HepG2 (cell line): ENCODE measurements around the gene CHKA. TPM values are rescaled to one million over a fixed set of nuclear protein-coding genes. Genes with fewer than 3 reads are reported as not detected.

Source experiments
- CC2D1A ChIP-seq: sonication (generic); formaldehyde crosslinking; IDR thresholded peaks from 2 replicates; pipeline ENCODE4 v1.8.1; 2023; ENCODE audit warnings: mild to moderate bottlenecking, missing genetic modification reagents
- CSRNP2 ChIP-seq: sonication (generic); formaldehyde crosslinking; conservative IDR thresholded peaks from 2 replicates; pipeline ENCODE4 v1.8.0; 2022; ENCODE audit warnings: low read depth, missing genetic modification reagents
- ETV5 ChIP-seq: IDR thresholded peaks from 2 replicates; pipeline ENCODE4 v1.6.1; 2018; ENCODE audit warnings: missing biosample characterization, missing genetic modification reagents, inconsistent platforms, borderline replicate concordance
- MED8 ChIP-seq: sonication (generic); formaldehyde crosslinking; IDR thresholded peaks from 2 replicates; pipeline ENCODE4 v1.8.1; 2023; ENCODE audit warnings: mild to moderate bottlenecking, missing genetic modification reagents; ENCODE audit not compliant: insufficient replicate concordance
- NCOR1 ChIP-seq: fragments of 200-600 bp; sonication (generic); IDR thresholded peaks from 2 replicates; pipeline ENCODE4 v1.7.0; 2017; ENCODE audit warnings: antibody characterized with exemption, low read length, borderline replicate concordance
- NKX3-1 ChIP-seq: sonication (generic); formaldehyde crosslinking; IDR thresholded peaks from 2 replicates; pipeline ENCODE4 v1.5.0; 2020; ENCODE audit warnings: missing genetic modification reagents
- NR1H2 ChIP-seq: sonication (generic); formaldehyde crosslinking; IDR thresholded peaks from 2 replicates; pipeline ENCODE4 v1.8.1; 2022; ENCODE audit warnings: low read depth, missing genetic modification reagents, borderline replicate concordance
- RFX3 ChIP-seq: IDR thresholded peaks from 2 replicates; pipeline ENCODE4 v1.6.1; 2016; ENCODE audit warnings: missing biosample characterization, missing genetic modification reagents
- SPEN ChIP-seq: sonication (generic); formaldehyde crosslinking; IDR thresholded peaks from 2 replicates; pipeline ENCODE4 v1.5.1; 2020; ENCODE audit warnings: low read depth, mild to moderate bottlenecking, missing genetic modification reagents
- SSRP1 ChIP-seq: IDR thresholded peaks from 2 replicates; pipeline ENCODE4 v1.6.1; 2016; ENCODE audit warnings: control low read depth
- TFDP2 ChIP-seq: sonication (generic); formaldehyde crosslinking; IDR thresholded peaks from 2 replicates; pipeline ENCODE4 v1.4.0; 2020; ENCODE audit warnings: missing genetic modification reagents
- XRCC5 ChIP-seq: fragments of 200-400 bp; formaldehyde crosslinking; optimal IDR thresholded peaks from 2 replicates; pipeline ENCODE3; 2017; ENCODE audit warnings: mild to moderate bottlenecking, low read length
- ZBTB21 ChIP-seq: sonication (generic); formaldehyde crosslinking; IDR thresholded peaks from 2 replicates; pipeline ENCODE4 v1.4.0; 2020; ENCODE audit warnings: missing genetic modification reagents
- ZBTB7A ChIP-seq: sonication (generic); formaldehyde crosslinking; IDR thresholded peaks from 2 replicates; pipeline ENCODE4 v1.8.0; 2022; ENCODE audit warnings: mild to moderate bottlenecking, missing genetic modification reagents
- ZNF235 ChIP-seq: sonication (generic); formaldehyde crosslinking; IDR thresholded peaks from 2 replicates; pipeline ENCODE4 v1.8.1; 2023; ENCODE audit warnings: mild to moderate bottlenecking, missing genetic modification reagents, borderline replicate concordance
- ZNF263 ChIP-seq: sonication (generic); formaldehyde crosslinking; IDR thresholded peaks from 2 replicates; pipeline ENCODE4 v1.4.0; 2020; ENCODE audit warnings: missing genetic modification reagents
- ZNF431 ChIP-seq: sonication (generic); formaldehyde crosslinking; IDR thresholded peaks from 2 replicates; pipeline ENCODE4 v1.9.0; 2022; ENCODE audit warnings: missing genetic modification reagents, low read depth, mild to moderate bottlenecking, borderline replicate concordance
- ZNF558 ChIP-seq: sonication (generic); formaldehyde crosslinking; IDR thresholded peaks from 2 replicates; pipeline ENCODE4 v1.9.0; 2022; ENCODE audit warnings: mild to moderate bottlenecking, missing genetic modification reagents, borderline replicate concordance
- ZNF713 ChIP-seq: sonication (generic); formaldehyde crosslinking; IDR thresholded peaks from 2 replicates; pipeline ENCODE4 v1.4.0; 2020; ENCODE audit warnings: mild to moderate bottlenecking, missing genetic modification reagents
- ZNF772 ChIP-seq: sonication (generic); formaldehyde crosslinking; IDR thresholded peaks from 2 replicates; pipeline ENCODE4 v1.5.0; 2020; ENCODE audit warnings: mild to moderate bottlenecking, missing genetic modification reagents
- ZNF83 ChIP-seq: sonication (generic); formaldehyde crosslinking; IDR thresholded peaks from 2 replicates; pipeline ENCODE4 v1.4.0; 2020; ENCODE audit warnings: missing genetic modification reagents, mild to moderate bottlenecking, borderline replicate concordance
- ZNF879 ChIP-seq: sonication (generic); formaldehyde crosslinking; IDR thresholded peaks from 2 replicates; pipeline ENCODE4 v1.8.1; 2023; ENCODE audit warnings: missing genetic modification reagents
- polyA plus RNA-seq, 8 experiments: library from polyadenylated mRNA; depleted of rRNA in 3 of 8; stranded (reverse) in 7 of 8; unstranded in 1 of 8; fragments of >200 nt; fragmentation: Illumina TruSeq in 4 of 8; extraction: Trizol in 4 of 8; gene quantifications; 2 replicates each; pipeline versions ENCODE4 v1.2.1 to v1.2.3, GENCODE V29; 2011 to 2016; ENCODE audit warnings: low read depth in 4 of 8, missing spikeins in 1 of 8, mixed read lengths in 1 of 8; ENCODE audit not compliant: insufficient read depth in 1 of 8
- total RNA-seq, 5 experiments: library from RNA; depleted of rRNA; stranded (reverse); fragments of >200 nt; fragmentation: Illumina TruSeq; extraction: Trizol; gene quantifications; 2 replicates each; pipeline ENCODE4 v1.2.3, GENCODE V29; 2016; ENCODE audit warnings: low read depth in 1 of 5
- TF ChIP-seq, protein P1 (sequence below): sonication (generic); formaldehyde crosslinking; IDR thresholded peaks from 2 replicates; pipeline ENCODE4 v1.9.0; 2022; ENCODE audit warnings: missing genetic modification reagents, mild to moderate bottlenecking, borderline replicate concordance
- TF ChIP-seq, protein P2 (sequence below): sonication (generic); formaldehyde crosslinking; IDR thresholded peaks from 2 replicates; pipeline ENCODE4 v1.4.0; 2020; ENCODE audit warnings: mild to moderate bottlenecking, missing genetic modification reagents

CHKA gene
- total and polyA plus RNA-seq, 2 of the 13 experiments (the other 11 are each of a cell fraction or from before 2014, with no cell fraction given): 71.6 to 92.7 TPM

DNA sequence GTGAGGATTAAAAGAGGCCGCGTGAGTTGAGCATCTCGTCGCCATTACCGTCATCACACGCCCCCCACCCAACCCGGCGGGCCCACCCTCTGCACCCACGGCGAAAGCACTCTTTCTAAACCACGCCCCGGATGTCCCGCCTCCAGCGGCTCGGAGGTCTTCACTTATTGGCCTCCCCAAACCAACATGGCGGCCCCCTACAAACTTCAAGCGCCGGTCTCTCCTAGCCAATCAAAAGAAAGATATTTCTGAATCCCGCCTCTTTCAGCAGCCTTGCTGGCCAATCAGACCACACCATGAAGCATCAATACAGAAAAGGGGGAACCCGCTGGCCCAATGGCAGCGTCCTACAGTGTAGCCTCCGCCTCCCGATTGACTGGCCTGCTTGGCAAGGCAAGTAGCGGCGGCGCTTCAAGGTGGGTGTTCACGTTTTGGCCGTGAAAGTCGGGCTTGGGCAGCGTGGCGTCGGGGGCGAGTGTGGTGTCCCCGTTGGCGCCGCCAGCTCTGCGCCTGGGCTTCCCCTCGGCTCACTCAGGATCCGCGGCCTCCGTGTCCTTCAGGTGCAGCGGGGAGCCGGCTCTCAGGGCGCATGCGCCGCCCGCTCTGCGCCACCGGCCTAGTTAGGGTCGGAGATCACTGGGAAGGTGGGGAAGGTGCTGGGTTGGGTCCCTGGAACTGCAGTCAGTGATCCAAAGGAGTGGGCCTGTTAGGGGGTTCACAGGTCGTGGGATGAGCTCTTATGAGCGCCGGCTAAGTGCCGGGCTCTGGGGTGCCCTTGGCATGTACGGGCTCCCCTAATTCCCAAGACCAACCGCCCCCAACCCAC, 90.7 kb downstream of the CHKA start, which contains the start of gene NDUFS8 (continued):
- TF ChIP-seq ZNF772 (CRISPR knock-in tag): no peak
- no peak; the same call in none of the 2 replicates for TF ChIP-seq ETV5 (CRISPR knock-in tag)
- peak; percentile 90; the same call in 1 of the 2 replicates for TF ChIP-seq SPEN (CRISPR knock-in tag)
- no peak for TF ChIP-seq MED8 (CRISPR knock-in tag)
- no peak for TF ChIP-seq NCOR1
- TF ChIP-seq ZBTB7A (CRISPR knock-in tag): 0 out of 2 replicates have a peak, but pooled peaks have one; percentile 44
- TF ChIP-seq ZNF879 (CRISPR knock-in tag): peak; percentile 42; the same call in 1 of the 2 replicates
- TF ChIP-seq SSRP1: no peak
- TF ChIP-seq, protein P1, sequence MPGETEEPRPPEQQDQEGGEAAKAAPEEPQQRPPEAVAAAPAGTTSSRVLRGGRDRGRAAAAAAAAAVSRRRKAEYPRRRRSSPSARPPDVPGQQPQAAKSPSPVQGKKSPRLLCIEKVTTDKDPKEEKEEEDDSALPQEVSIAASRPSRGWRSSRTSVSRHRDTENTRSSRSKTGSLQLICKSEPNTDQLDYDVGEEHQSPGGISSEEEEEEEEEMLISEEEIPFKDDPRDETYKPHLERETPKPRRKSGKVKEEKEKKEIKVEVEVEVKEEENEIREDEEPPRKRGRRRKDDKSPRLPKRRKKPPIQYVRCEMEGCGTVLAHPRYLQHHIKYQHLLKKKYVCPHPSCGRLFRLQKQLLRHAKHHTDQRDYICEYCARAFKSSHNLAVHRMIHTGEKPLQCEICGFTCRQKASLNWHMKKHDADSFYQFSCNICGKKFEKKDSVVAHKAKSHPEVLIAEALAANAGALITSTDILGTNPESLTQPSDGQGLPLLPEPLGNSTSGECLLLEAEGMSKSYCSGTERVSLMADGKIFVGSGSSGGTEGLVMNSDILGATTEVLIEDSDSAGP (CRISPR knock-in tag): peak; percentile 58; the same call in 1 of the 2 replicates
- TF ChIP-seq ZBTB21 (CRISPR knock-in tag): no peak
- no peak for TF ChIP-seq CC2D1A
- no peak for TF ChIP-seq RFX3 (CRISPR knock-in tag)
- no peak for TF ChIP-seq XRCC5
- TF ChIP-seq TFDP2 (CRISPR knock-in tag): peak; percentile 66; the same call in 1 of the 2 replicates
- no peak for TF ChIP-seq CSRNP2
- no peak for TF ChIP-seq ZNF713 (CRISPR knock-in tag)
- TF ChIP-seq ZNF263 (CRISPR knock-in tag): no peak
- TF ChIP-seq NR1H2 (CRISPR knock-in tag): no peak
- no peak for TF ChIP-seq ZNF431
- no peak; the same call in 1 of the 2 replicates for TF ChIP-seq ZNF83 (CRISPR knock-in tag)
- TF ChIP-seq ZNF558 (CRISPR knock-in tag): no peak
- TF ChIP-seq NKX3-1: no peak
- TF ChIP-seq, protein P2, sequence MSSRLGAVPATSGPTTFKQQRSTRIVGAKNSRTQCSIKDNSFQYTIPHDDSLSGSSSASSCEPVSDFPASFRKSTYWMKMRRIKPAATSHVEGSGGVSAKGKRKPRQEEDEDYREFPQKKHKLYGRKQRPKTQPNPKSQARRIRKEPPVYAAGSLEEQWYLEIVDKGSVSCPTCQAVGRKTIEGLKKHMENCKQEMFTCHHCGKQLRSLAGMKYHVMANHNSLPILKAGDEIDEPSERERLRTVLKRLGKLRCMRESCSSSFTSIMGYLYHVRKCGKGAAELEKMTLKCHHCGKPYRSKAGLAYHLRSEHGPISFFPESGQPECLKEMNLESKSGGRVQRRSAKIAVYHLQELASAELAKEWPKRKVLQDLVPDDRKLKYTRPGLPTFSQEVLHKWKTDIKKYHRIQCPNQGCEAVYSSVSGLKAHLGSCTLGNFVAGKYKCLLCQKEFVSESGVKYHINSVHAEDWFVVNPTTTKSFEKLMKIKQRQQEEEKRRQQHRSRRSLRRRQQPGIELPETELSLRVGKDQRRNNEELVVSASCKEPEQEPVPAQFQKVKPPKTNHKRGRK (CRISPR knock-in tag): no peak
- TF ChIP-seq ZNF235 (CRISPR knock-in tag): peak; percentile 91; the same call in 1 of the 2 replicates
